Dermis microvascular lymphatic vessel endothelial cell (primary cell): ENCODE results near the gene TFPT. TPM values are rescaled to one million over a fixed set of nuclear protein-coding genes. Genes with fewer than 3 reads are reported as not detected.

Experiments used
- DNase-seq, 2 donors: peaks; one replicate each; pipeline versions ENCODE4 v3.0.0 to v3.0.0-alpha.2; 2010; ENCODE audit warnings: low read depth in 2 of 2
- total RNA-seq: library from RNA; depleted of rRNA; stranded (reverse); fragments of >200 nt; gene quantifications from 2 replicates; pipeline ENCODE4 v1.2.1, GENCODE V29; 2014

TFPT gene
- total RNA-seq, 1 donor from 2014 or later, result 19.1 TPM

DNA sequence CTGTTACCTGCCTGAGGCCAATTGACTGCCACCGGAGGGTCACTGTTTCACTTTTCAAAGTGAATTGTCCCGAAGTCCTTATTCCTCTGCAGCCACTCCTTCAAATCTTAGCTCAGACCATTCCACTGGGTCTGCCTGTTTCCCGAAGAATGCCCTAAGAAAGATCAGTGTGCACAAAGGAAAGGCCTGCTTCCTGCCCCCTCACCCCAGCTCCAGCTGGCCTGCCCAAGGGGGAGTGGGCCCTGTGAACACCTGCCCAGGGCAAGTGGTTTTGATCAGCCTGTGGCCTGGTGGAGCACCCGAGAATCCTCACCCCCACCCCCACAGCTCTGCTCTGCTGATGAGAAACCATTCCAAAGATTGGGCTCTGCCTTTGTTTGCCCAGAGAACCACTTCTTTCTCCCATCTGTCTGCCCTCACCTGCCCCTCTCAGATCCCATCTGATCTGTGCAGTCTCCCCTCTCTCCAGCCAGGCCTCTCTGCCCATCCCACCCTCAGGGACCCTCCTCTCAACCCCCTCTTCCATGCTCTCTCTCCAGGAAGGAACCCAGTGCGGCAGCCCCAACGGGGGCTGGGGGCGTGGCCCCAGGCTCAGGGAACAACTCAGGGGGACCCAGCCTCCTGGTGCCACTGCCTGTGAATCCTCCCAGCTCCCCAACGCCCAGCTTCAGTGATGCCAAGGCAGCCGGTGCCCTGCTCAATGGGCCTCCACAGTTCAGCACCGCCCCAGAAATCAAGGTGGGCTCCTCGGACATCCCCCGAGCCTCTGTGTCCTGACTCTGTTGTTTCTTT, 33.8 kb upstream of the TFPT start:
- DNase-seq, result peak in 1 of 2 donors; percentile 76

- DNase-seq, result no peak
Measured at GRCh38 chr19:54148158-54148557, 32.7 kb upstream of the TFPT start.

DNA sequence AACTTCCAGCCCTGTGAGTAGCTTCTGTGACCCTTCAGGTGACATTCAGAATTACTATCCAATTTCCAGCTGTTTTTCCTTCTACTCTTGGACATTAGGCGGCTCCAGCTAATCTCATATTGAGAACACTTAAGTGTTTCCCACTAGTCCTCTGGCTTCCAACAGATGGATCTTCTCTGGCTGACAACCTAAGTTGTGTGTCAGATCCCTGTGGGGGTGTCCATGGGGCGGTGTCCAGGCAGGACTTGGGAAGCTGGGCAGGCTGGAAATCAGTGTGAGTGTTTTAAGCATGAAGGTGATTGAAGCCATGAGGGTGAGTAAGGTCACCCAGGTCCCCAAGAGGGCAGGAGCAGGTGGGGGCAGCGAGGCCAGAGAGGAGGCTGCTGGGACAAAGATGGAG, 32.2 kb upstream of the TFPT start:
- no peak for DNase-seq

DNA sequence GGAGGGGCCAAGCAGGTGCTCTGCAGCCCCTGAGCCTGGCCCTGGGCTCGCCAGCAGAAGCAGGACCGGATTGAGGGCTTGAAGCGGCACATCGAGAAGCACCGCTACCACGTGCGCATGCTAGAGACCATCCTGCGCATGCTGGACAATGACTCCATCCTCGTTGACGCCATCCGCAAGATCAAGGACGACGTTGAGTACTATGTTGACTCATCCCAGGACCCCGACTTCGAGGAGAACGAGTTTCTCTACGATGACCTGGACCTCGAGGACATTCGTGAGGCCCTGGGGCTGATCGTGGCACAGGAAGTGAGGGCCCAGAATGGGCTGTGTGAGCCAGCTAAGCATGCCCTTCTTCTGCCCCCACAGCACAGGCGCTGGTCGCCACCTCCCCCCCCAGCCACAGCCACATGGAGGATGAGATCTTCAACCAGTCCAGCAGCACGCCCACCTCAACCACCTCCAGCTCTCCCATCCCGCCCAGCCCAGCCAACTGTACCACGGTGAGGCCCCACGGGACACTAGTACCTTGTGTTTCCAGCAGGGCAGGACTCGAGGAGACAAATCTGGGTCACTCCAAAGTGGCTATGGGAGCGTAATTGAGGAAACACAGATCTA, 30.2 kb upstream of the TFPT start:
- DNase-seq, result no peak

GRCh38 chr19:54142166-54142780, 26.8 kb upstream of the TFPT start:
- no peak for DNase-seq

DNA sequence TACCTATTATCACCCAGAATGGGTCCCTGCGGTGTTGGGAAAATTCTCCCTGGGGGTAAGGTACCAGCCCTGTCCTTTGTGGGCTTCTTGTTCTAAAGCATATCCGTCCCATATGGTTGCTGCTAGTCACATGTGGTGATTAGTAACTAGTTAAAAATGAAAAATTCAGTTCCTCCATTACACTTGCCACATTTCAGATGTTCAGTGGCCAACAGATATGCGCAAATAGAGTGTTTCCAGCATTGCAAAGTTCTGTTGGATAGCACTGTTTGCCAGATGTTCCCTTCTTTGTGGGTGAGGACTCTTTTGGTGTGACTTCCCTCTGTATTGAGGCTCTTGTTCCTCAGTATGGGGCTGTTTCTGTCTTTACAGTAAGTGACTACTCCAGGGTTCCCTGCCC, 25.9 kb upstream of the TFPT start:
- no peak for DNase-seq

GRCh38 chr19:54138489-54139256, 23.2 kb upstream of the TFPT start:
- DNase-seq, result no peak

GRCh38 chr19:54137699-54138488, 22.4 kb upstream of the TFPT start, which contains the start of gene CNOT3:
CNOT3 (plus strand) TSS chr19:54137762; CDS start chr19:54142979, 5,217 bp downstream.
- peak in 1 of 2 donors; percentile 18 for DNase-seq

- DNase-seq, result peak; percentile 100
Measured at GRCh38 chr19:54136864-54137698, 21.6 kb upstream of the TFPT start.

DNA sequence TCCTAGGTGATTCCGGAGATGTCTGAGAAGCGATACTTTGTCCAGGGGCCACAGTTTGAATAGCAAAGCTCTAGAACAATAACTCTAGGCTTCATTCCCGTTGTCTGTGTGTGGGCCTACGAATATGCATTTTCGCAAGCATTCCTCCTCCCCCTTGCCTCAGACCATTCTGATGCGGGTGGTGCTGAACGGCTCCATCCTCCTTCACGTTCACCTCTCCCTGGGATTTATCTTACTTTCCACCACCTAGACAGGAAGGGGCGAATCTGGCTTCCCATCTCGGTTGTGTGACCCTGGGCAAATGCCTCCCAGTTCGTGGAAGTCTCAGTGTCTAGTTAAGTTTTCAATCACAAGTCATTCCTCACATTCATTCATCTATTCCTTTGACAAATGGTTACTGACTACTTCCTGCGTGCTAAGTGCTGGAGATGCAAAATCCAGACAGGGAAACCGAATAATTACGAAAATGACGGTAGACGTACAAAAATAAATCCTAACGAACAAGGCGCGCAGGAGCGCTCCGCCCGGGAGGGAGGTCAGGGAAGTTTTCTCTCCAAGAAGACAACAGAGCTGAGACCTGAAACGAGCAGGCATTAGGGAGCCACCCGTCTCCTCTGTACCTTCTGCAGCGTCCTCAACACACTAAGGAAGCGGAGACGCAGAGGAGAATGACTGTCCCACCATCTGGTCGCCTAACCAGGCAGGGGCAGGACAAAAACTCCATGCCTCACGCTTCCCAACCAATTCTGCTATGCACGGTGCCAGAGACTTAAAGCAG, 20.8 kb upstream of the TFPT start:
- no peak for DNase-seq

DNA sequence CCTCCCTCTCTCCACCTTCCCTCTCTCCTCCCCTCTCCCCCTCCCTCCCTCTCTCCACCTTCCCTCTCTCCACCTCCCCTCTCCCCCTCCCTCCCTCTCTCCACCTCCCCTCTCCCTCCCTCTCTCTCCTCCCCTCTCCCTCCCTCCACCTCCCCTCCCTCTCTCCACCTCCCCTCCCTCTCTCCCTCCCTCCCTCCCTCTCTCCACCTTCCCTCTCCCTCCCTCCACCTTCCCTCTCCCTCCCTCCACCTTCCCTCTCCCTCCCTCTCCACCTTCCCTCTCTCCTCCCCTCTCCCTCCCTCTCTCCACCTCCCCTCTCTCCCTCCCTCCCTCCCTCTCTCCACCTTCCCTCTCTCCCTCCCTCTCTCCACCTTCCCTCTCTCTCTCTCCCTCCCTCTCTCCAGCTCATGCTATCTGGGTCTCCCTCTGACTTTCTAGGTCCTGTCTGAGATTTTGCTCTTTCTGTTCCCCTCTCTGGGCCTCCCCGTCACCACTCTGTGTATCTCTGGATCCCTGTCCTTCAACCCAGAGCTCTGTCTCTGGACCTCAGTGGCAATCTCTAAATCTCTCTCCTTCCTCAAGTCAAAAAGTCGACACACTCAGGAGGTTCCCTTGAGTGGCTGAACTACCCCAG, 18.6 kb upstream of the TFPT start:
- no peak for DNase-seq

- DNase-seq, result peak; percentile 11 to 31
Measured at GRCh38 chr19:54133312-54133956, 18.0 kb upstream of the TFPT start.

GRCh38 chr19:54129617-54129996, 14.2 kb upstream of the TFPT start:
- no peak for DNase-seq

DNA sequence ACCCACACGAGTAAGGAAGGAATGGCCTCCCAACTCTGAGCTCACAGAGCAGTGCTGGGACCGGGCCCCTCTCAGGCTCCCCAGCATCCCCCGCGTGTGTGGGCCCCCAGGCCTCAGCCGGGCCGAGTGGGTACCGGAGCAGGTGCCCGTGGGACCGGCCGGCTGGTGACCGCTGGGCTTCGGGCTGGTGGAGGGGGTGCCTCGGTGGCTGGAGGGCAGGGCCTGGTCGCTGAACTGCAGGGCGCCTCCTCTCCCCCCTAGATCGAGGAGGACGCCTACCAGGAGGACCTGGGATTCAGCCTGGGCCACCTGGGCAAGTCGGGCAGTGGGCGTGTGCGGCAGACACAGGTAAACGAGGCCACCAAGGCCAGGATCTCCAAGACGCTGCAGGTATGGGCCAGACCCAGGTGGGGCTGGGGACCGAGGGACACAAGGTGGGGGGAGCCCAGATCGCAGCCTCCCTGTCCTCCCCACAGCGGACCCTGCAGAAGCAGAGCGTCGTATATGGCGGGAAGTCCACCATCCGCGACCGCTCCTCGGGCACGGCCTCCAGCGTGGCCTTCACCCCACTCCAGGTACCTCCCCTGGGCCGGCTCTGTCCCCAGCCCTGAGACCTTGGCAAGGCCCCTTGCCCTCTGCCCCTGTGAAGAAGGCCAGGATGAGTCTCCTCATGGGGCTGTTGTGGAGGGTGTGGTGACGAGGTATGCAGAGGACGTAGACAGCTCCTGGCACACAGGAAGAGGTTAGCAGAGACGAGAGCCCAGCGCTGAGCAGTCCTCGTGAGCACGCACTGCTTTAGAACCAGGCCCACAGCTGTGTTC, 13.5 kb upstream of the TFPT start:
- DNase-seq, result no peak

GRCh38 chr19:54128441-54128725, 12.9 kb upstream of the TFPT start:
- no peak for DNase-seq

DNA sequence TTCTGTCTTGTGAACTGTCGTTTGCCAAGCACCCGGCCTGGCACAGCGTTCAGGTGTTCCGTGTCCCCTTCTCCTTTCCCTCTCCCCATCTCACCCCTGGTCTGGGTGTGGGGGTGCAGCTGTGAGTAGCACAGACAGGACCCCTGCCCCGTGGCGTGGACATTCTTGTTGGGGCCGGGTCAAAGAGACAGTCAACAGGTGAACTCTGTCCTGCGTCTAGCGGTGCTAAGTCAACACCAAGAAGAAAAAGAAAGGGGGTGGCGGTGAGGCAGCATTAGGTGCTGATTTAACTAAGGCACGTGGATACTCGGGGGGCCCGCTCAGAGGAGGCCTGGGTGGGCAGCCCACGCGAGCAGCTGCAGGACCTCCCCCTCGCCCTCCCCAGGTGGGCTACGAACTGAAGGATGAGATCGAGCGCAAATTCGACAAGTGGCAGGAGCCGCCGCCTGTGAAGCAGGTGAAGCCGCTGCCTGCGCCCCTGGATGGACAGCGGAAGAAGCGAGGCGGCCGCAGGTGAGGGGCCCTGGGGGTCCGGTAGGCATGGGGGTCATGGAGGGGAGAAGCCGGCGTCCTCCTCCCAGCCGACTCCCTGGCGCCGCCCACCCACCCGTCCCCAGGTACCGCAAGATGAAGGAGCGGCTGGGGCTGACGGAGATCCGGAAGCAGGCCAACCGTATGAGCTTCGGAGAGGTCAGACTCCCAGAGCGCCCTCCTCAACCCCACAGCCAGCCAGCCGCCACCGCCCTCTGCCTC, 12.4 kb upstream of the TFPT start:
- DNase-seq, result no peak

DNA sequence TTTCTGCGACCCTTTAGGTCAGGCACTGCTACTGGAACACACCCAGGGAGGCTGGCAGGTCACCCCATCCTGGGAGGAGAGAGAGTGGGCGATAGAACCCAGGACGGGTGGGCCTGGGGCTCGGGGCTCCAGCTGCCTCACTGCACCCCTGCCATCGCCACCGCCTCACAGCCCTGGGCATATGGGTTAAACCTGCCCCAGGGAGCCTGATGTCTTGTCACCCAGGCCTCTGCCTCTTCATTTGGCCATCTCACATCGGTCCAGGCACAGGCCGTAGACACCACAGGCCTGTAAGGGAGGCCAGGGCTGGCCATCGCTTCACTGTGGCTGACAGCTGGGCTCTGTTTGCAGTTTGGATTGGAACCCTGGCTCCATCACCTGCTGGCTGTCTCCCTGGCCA, 10.3 kb upstream of the TFPT start:
- DNase-seq, result no peak
